ENCODE results near the gene MEI1. TPM values are rescaled to one million over a fixed set of nuclear protein-coding genes. Genes with fewer than 3 reads are reported as not detected.
A peak's percentile ranks its signal among the peaks of the same experiment; 100 is the strongest.

The MEI1 gene
- total RNA-seq, 1 experiment from 2014 or later: 0.35 TPM

DNA sequence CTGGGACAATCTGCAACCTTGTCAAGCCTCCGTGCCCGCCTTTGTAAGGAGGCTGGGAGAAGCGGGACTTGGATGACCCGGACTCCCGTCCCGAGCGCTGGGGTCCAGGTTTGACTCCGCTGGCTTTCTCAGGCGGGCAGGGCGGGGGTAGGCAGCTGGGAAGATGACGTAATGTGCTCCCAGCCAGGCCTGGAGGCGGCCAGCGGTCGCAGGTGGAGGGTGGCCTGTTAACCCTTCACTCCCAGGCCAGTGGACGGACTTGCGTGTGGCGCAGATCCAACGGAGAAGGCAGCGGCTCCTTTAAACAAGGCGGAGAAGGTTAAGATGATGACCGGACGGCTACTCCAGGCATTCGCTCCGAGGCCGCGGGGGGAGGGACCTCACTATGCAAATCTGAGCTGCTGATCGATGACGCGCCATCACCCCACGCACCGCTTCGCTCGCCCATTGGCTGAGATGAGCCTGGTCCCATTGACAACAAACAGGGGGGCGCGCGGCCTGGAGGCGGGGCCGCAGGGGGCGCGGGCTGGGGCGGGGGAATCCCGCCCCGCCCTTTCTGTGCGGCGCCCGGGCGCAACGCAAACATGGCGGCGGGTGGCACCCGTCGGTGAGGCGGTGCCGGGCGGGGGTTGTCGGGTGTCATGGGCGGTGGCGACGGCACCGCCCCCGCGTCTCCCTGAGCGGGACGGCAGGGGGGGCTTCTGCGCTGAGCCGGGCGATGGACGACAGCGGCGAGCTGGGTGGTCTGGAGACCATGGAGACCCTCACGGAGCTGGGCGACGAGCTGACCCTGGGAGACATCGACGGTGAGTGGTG lies 133.5 kb downstream of the MEI1 start, which contains the start of gene SREBF2 (continued):
- TF ChIP-seq NFE2L1 (CRISPR knock-in tag; IDR thresholded peaks at IDR 0.05) (no peak), NR1H2 (CRISPR knock-in tag; IDR thresholded peaks at IDR 0.05) (no peak), SP1 (CRISPR knock-in tag; conservative IDR thresholded peaks at IDR 0.05) (peak; percentile 95), ZNF263 (CRISPR knock-in tag; IDR thresholded peaks at IDR 0.05; ENCODE audit: low read depth) (no peak), ZNF416 (CRISPR knock-in tag; IDR thresholded peaks at IDR 0.05) (no peak), ZBTB21 (CRISPR knock-in tag; IDR thresholded peaks at IDR 0.05; ENCODE audit: borderline replicate concordance) (no peak; the same call in 1 of the 2 replicates), FOXP1 (CRISPR knock-in tag; IDR thresholded peaks at IDR 0.05; ENCODE audit: borderline replicate concordance) (peak; percentile 71), ZNF396 (CRISPR knock-in tag; IDR thresholded peaks at IDR 0.05; ENCODE audit: borderline replicate concordance) (no peak)
- TF ChIP-seq, protein P1, sequence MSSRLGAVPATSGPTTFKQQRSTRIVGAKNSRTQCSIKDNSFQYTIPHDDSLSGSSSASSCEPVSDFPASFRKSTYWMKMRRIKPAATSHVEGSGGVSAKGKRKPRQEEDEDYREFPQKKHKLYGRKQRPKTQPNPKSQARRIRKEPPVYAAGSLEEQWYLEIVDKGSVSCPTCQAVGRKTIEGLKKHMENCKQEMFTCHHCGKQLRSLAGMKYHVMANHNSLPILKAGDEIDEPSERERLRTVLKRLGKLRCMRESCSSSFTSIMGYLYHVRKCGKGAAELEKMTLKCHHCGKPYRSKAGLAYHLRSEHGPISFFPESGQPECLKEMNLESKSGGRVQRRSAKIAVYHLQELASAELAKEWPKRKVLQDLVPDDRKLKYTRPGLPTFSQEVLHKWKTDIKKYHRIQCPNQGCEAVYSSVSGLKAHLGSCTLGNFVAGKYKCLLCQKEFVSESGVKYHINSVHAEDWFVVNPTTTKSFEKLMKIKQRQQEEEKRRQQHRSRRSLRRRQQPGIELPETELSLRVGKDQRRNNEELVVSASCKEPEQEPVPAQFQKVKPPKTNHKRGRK (CRISPR knock-in tag; IDR thresholded peaks at IDR 0.05; ENCODE audit: borderline replicate concordance): no peak
- TF ChIP-seq, protein P2, sequence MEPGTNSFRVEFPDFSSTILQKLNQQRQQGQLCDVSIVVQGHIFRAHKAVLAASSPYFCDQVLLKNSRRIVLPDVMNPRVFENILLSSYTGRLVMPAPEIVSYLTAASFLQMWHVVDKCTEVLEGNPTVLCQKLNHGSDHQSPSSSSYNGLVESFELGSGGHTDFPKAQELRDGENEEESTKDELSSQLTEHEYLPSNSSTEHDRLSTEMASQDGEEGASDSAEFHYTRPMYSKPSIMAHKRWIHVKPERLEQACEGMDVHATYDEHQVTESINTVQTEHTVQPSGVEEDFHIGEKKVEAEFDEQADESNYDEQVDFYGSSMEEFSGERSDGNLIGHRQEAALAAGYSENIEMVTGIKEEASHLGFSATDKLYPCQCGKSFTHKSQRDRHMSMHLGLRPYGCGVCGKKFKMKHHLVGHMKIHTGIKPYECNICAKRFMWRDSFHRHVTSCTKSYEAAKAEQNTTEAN (CRISPR knock-in tag; IDR thresholded peaks at IDR 0.05): no peak
- TF ChIP-seq, protein P3, sequence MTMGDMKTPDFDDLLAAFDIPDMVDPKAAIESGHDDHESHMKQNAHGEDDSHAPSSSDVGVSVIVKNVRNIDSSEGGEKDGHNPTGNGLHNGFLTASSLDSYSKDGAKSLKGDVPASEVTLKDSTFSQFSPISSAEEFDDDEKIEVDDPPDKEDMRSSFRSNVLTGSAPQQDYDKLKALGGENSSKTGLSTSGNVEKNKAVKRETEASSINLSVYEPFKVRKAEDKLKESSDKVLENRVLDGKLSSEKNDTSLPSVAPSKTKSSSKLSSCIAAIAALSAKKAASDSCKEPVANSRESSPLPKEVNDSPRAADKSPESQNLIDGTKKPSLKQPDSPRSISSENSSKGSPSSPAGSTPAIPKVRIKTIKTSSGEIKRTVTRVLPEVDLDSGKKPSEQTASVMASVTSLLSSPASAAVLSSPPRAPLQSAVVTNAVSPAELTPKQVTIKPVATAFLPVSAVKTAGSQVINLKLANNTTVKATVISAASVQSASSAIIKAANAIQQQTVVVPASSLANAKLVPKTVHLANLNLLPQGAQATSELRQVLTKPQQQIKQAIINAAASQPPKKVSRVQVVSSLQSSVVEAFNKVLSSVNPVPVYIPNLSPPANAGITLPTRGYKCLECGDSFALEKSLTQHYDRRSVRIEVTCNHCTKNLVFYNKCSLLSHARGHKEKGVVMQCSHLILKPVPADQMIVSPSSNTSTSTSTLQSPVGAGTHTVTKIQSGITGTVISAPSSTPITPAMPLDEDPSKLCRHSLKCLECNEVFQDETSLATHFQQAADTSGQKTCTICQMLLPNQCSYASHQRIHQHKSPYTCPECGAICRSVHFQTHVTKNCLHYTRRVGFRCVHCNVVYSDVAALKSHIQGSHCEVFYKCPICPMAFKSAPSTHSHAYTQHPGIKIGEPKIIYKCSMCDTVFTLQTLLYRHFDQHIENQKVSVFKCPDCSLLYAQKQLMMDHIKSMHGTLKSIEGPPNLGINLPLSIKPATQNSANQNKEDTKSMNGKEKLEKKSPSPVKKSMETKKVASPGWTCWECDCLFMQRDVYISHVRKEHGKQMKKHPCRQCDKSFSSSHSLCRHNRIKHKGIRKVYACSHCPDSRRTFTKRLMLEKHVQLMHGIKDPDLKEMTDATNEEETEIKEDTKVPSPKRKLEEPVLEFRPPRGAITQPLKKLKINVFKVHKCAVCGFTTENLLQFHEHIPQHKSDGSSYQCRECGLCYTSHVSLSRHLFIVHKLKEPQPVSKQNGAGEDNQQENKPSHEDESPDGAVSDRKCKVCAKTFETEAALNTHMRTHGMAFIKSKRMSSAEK (CRISPR knock-in tag; IDR thresholded peaks at IDR 0.05; ENCODE audit: borderline replicate concordance): no peak

DNA sequence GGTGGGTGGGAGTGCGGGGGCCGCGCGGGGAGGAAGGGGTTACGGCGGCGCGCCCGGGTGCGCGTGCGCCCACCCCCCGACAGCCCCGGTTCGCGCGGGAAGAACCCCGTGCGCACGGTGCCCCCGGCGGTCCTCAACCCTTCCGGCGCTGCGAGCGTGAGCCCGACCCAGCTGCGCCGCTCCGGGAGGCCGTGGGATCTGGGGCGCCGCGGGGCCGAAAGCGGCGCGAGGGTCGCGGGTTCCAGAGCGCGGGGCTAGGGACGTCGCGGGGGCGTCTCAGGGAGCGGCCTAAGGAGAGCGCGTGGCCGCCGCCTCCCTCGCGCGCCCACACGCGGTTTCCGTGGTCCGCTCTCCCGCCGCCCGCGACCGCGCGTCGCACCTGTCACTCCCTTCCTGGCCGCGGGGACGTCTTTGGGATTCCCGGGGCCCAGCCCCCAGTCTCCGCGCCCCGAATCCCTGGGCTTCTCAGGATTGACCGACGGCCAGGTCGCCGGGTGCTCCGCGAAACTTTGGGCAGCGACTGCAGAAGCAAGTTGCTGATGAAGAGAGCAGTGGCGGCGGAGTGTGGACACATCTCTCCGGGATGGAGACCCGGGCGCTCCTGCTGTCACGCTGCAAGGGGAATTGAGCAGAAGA lies 134.2 kb downstream of the MEI1 start:
- H3K27ac Mint-ChIP-seq: peak overlapping the region; percentile 97
- peaks cover 20% of the 10 kb centered on the region for H3K36me3 Mint-ChIP-seq
- H3K4me1 Mint-ChIP-seq: peaks cover 47% of the 10 kb centered on the region
- DNase-seq (ENCODE audit: low spot score) (peak; percentile 59), ATAC-seq (no peak)
- H3K9me3 Mint-ChIP-seq: no peaks in the 10 kb centered on the region
- peak overlapping the region; percentile 96 for H3K4me3 Mint-ChIP-seq
- CTCF ChIA-PET: interaction anchor here (0.6 to 7.8 kb wide), 13 partner anchors 10 to 258 kb away, joined by 3 to 59 read pairs (median 6); partner anchors contain the start of genes CENPM and NDUFA6
- POLR2A ChIA-PET: interaction anchor here (0.8 to 2.4 kb wide), 10 partner anchors 10 to 257 kb away, joined by 3 to 21 read pairs (median 7); partner anchors contain the start of genes CCDC134, NDUFA6 and PMM1
- no peaks in the 10 kb centered on the region for H3K27me3 Mint-ChIP-seq (ENCODE audit: low read depth)
- TF ChIP-seq ZNF423 (CRISPR knock-in tag; IDR thresholded peaks at IDR 0.05) (peak; percentile 75; the same call in 1 of the 2 replicates), NR2C2 (CRISPR knock-in tag; IDR thresholded peaks at IDR 0.05) (no peak), FOXK1 (CRISPR knock-in tag; IDR thresholded peaks at IDR 0.05) (peak; percentile 36; the same call in 1 of the 2 replicates), NFATC4 (CRISPR knock-in tag; IDR thresholded peaks at IDR 0.05) (no peak), GRHL2 (CRISPR knock-in tag; IDR thresholded peaks at IDR 0.05; ENCODE audit: insufficient replicate concordance, severe bottlenecking) (no peak), ZBTB21 (CRISPR knock-in tag; IDR thresholded peaks at IDR 0.05; ENCODE audit: borderline replicate concordance) (no peak), ATF1 (CRISPR knock-in tag; IDR thresholded peaks at IDR 0.05) (0 out of 2 replicates have a peak, but pooled peaks have one; percentile 46), FOXP1 (CRISPR knock-in tag; IDR thresholded peaks at IDR 0.05; ENCODE audit: borderline replicate concordance) (peak; percentile 50; the same call in 1 of the 2 replicates), KAT7 (CRISPR knock-in tag; IDR thresholded peaks at IDR 0.05; ENCODE audit: borderline replicate concordance) (peak; percentile 61; the same call in 1 of the 2 replicates)
- TF ChIP-seq, protein P4, sequence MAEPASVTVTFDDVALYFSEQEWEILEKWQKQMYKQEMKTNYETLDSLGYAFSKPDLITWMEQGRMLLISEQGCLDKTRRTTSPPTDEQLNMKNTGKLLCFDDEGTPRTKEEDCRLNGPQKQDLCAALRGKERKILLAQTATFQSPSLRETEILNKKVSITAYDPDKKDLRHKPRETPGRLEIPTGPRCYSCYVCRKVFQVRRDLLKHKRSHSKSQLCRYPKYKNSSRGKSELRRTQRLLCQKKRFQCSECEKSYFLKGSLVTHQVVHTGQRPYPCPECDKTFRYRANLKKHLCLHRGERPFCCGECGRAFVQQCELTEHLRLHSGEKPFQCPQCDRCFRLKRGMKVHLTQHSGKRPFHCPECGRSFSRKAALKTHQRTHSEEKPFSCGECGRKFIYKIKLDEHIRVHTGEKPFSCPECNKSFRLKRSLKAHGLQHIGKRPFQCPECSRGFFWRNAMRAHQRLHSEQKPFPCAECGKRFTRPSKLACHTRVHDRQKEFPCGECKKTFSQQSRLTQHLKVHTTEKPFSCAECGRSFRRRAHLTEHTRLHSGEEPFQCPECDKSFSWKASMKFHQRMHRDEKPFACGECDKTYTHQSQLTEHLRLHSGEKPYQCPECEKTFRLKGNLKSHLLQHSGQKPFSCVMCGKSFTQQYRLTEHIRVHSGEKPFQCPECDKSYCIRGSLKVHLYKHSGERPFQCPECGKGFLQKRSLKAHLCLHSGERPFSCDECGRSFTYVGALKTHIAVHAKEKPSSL (CRISPR knock-in tag; conservative IDR thresholded peaks at IDR 0.05): no peak
- TF ChIP-seq, protein P2 (CRISPR knock-in tag; IDR thresholded peaks at IDR 0.05): no peak

Measured in WTC11 (cell line).